GM19025 (cell line): Measurements from ENCODE around the gene NBR1.
"Not testable (repeated sequence)": the region's sequence is repeated elsewhere in the genome, so short reads cannot be mapped to it uniquely, and the experiment has no call there.

Experiments
- ATAC-seq: cut with Tn5 transposase; IDR thresholded peaks from one replicate; pipeline ENCODE4 v1.9.1; 2021; ENCODE audit warnings: mild to moderate bottlenecking, low read depth, moderate library complexity; ENCODE audit not compliant: unreplicated experiment

Gene NBR1

GRCh38 chr17:43212641-43213490, 41.9 kb downstream of the NBR1 start:
- ATAC-seq: no peak

DNA sequence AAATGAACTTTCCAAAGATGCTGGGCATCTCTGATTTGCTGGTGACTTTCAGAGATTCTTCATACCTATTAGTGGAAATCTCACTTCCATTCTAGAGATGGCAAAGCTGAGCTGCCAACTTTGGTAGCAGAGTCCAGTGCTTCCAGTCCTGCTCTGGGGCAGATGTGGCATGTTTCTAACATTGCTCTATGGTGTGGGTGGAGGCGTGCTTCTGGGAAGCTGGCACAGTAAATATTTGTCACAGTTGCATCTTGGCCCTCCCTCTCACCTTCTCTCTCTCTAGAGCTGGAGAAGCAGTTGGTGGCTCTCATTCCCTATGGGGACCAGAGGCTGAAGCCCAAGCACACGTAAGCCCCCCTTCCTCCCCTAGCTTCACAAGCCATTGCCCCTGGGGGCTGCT, 42.5 kb downstream of the NBR1 start:
- ATAC-seq: no peak

GRCh38 chr17:43215341-43215740, 44.3 kb downstream of the NBR1 start:
- ATAC-seq: no peak

DNA sequence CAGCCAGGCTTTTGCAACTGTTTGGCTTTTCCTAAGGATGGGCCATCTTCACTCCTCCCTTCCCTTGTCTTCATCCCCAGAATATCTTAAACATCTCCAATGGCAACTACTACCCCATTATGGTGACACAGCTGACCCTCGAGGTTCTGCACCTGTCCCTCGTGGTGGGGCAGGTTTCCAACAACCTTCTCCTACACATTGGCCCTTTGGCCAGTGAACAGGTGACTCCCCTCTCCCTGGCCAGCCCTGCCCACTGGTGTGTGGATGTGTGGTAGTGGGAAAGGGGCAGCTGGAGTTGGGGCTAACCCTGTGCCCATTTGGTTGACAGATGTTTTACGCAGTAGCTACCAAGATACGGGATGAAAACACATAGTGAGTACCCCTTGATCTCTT, 45.4 kb downstream of the NBR1 start:
- no peak for ATAC-seq

DNA sequence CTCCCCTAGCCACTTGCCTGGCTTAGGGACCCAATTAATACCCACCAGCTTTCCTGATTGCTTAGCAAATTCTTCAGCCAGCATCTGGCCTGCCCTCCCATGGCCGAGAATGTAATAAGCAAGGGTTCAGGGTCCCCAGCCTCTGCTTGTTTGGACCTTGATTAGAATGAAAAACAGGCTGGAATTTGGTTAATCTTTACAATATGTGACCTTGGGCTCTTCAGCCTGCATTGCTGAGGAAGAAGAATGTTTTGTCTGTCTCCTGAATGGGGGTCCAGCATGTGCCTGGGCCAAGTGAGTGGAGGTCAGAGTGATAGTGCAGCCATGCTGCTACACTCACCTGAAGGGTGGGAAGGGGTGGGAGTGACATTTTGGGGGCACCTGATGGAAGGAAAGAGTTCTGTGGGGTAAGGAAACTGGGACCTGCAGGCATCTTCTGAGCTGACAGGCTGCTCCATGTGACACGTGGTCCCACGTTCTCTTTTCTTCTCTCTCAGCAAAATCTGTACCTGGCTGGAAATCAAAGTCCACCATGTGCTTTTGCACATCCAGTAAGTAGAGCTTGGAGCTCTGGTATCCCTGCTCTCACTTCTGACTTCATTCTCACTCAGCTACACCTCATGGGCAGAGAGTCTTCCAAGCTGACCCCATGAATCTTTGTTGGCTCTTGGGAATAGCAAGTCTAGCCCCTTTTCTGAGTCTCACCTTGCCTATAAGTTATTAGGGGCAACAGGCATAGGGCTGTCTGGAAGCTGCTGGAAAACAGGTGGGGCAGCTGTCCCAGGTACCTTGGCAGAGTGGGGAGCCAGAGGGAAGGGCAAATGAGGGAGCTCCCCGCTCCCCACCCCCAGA, 46.0 kb downstream of the NBR1 start:
- no peak for ATAC-seq

GRCh38 chr17:43217614-43218087, 46.6 kb downstream of the NBR1 start:
- ATAC-seq: no peak

DNA sequence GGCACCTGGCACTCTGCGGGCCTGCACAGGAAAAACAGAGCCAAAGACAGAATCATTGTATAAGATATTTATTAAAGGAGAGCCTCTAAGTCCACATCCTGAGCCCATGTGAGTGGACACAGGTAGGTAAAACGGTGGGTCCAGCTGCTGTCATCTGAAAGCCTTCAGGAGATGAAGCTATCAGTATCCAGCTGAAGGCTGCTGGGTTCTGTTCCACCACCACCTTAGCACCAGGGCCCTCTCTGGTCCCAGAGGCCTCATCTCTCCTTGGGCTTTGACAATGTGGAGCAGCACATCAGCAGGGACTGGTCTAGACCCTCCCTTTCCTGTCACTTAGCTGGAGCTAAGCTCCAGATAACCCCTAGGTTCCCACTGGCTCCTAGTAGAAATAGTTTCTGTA, 48.0 kb downstream of the NBR1 start:
- ATAC-seq: no peak

- ATAC-seq: no peak
Observed at GRCh38 chr17:43219746-43220380, 48.8 kb downstream of the NBR1 start.

- no peak for ATAC-seq
Observed at GRCh38 chr17:43220511-43221125, 49.6 kb downstream of the NBR1 start.

- no peak for ATAC-seq
Observed at GRCh38 chr17:43224146-43224705, 53.2 kb downstream of the NBR1 start.

DNA sequence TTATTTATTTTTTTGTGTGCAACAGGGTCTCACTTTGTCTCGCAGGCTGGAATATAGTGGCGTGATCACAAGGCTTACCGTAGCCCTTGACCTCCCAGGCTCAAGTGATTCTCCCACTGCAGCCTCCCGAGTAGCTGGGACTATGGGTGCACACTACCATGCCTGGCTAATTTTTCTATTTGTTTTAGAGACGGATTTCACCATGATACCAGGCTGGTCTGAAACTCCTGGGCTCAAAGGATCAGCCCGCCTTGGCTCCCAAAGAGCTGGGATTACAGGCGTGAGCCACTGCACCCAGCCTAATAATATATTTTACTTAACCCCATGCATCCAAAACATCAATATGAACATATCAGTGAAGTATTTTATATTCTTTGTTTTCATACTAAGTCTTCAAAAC, 55.4 kb downstream of the NBR1 start:
- ATAC-seq: no peak

DNA sequence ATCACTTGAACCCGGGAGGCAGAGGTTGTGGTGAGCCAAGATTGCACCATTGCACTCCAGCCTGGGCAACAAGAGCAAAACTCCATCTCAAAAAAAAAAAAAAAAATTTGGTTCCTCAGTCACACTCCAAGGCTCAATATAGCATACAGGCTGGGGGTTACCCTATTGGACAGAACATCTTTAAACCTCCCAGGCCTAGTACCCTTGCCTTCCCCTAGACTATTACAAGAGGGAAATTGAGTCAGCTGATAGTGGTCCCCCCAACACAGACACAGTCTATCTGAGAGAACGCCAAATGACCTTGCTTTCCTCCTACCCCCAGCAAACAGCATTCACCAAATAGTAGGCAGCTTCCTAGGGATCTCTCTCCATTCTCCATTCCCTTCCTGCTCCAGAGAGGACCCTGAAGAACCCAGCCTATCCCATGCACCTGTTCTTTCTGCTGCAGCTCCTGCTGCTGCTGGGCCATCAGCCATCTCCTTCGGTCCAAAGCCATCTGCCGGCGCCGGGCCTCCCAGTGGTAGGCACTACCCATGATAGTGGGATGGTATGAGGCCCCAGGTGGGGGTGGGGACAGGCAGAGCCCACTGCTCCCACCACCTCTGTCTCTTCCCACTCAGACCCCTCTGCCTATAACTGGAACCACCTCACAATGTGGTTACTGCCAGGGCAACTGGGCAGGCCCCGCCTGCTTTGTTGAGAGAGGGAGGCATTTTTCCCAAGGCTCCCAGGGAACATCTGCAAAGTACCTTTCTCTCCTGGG, 57.2 kb downstream of the NBR1 start, which contains the start of gene CCDC200:
TSS of gene CCDC200 (minus strand) at position 604 of the 763 bp plus-strand sequence. CDS start at position 535, 69 bp downstream.
- ATAC-seq: not testable (repeated sequence)

- not testable (repeated sequence) for ATAC-seq
Observed at GRCh38 chr17:43231205-43232020, 60.4 kb downstream of the NBR1 start.

GRCh38 chr17:43232021-43232699, 61.1 kb downstream of the NBR1 start:
- ATAC-seq: not testable (repeated sequence)

GRCh38 chr17:43233263-43233662, 62.2 kb downstream of the NBR1 start:
- ATAC-seq: not testable (repeated sequence)

GRCh38 chr17:43233877-43234276, 62.9 kb downstream of the NBR1 start, which contains the start of gene RNU2-1:
TSS of gene RNU2-1 (minus strand) at chr17:43233977.
- ATAC-seq: not testable (repeated sequence)

GRCh38 chr17:43239597-43239996, 68.6 kb downstream of the NBR1 start:
- not testable (repeated sequence) for ATAC-seq
